WTC11 (cell line): Measurements from ENCODE around the gene OPA1. TPM values are rescaled to one million over a fixed set of nuclear protein-coding genes. Genes with fewer than 3 reads are reported as not detected.
A peak's percentile ranks its signal among the peaks of the same experiment; 100 is the strongest.

Experiments used
- ATAC-seq: fragments of 200-7000 bp; cut with Tn5 transposase; 2 replicates; pipeline ENCODE4 v1.10.0; 2021; ENCODE audit warnings: mild to moderate bottlenecking, moderate library complexity
- CTCF ChIA-PET: fragments of 300-600 bp; sonication (Branson Sonifier 250); formaldehyde crosslinking; loops from one replicate; lab custom pipeline; 2021; ENCODE audit warnings: antibody characterized with exemption; lab: Charles Lee
- POLR2A ChIA-PET: fragments of 350-600 bp; sonication (Branson Sonifier 250); formaldehyde crosslinking; loops from one replicate; lab custom pipeline; 2021; ENCODE audit warnings: antibody characterized with exemption; lab: Charles Lee
- DNase-seq: peaks from one replicate; pipeline ENCODE4 v3.0.0; 2021; ENCODE audit warnings: low spot score
- H3K27ac Mint-ChIP-seq: 2 replicates; pipeline ENCODE4 v1.8.0; 2021; ENCODE audit warnings: mixed read lengths
- H3K27me3 Mint-ChIP-seq: 2 replicates; pipeline ENCODE4 v1.8.0; 2021; ENCODE audit warnings: low read depth, mild to moderate bottlenecking, moderate library complexity, mixed read lengths
- H3K36me3 Mint-ChIP-seq: 2 replicates; pipeline ENCODE4 v1.8.0; 2021; ENCODE audit warnings: mixed read lengths
- H3K4me1 Mint-ChIP-seq: 2 replicates; pipeline ENCODE4 v1.8.0; 2022; ENCODE audit warnings: mixed read lengths
- H3K4me3 Mint-ChIP-seq: 2 replicates; pipeline ENCODE4 v1.8.0; 2021; ENCODE audit warnings: mild to moderate bottlenecking, moderate library complexity, mixed read lengths
- H3K9me3 Mint-ChIP-seq: 2 replicates; pipeline ENCODE4 v1.8.0; 2021; ENCODE audit warnings: mixed read lengths
- ETV6 ChIP-seq: sonication (generic); formaldehyde crosslinking; IDR thresholded peaks from 2 replicates; pipeline ENCODE4 v1.8.1; 2022; ENCODE audit warnings: mild to moderate bottlenecking, missing genetic modification reagents
- GABPB1 ChIP-seq: sonication (generic); formaldehyde crosslinking; IDR thresholded peaks from 2 replicates; pipeline ENCODE4 v1.8.1; 2023; ENCODE audit warnings: mild to moderate bottlenecking, missing genetic modification reagents
- HMGXB4 ChIP-seq: sonication (generic); formaldehyde crosslinking; IDR thresholded peaks from 2 replicates; pipeline ENCODE4 v1.8.1; 2023; ENCODE audit warnings: mild to moderate bottlenecking, moderate library complexity, missing genetic modification reagents
- MXD4 ChIP-seq: fragments of 250-450 bp; sonication (Bioruptor Pico); IDR thresholded peaks from 2 replicates; pipeline ENCODE4 v1.8.0; 2021; ENCODE audit warnings: mild to moderate bottlenecking, moderate library complexity, borderline replicate concordance
- MYBL2 ChIP-seq: sonication (generic); formaldehyde crosslinking; IDR thresholded peaks from 2 replicates; pipeline ENCODE4 v1.8.1; 2023; ENCODE audit warnings: mild to moderate bottlenecking, moderate library complexity, missing genetic modification reagents
- SP1 ChIP-seq: sonication (generic); formaldehyde crosslinking; conservative IDR thresholded peaks from 2 replicates; pipeline ENCODE4 v1.8.1; 2022; ENCODE audit warnings: missing genetic modification reagents
- ZNF219 ChIP-seq: sonication (generic); formaldehyde crosslinking; IDR thresholded peaks from 2 replicates; pipeline ENCODE4 v1.8.0; 2023; ENCODE audit warnings: missing genetic modification reagents, mild to moderate bottlenecking, borderline replicate concordance
- ZNF232 ChIP-seq: sonication (generic); formaldehyde crosslinking; IDR thresholded peaks from 2 replicates; pipeline ENCODE4 v1.8.0; 2022; ENCODE audit warnings: mild to moderate bottlenecking, missing genetic modification reagents
- ZNF317 ChIP-seq: sonication (generic); formaldehyde crosslinking; IDR thresholded peaks from 2 replicates; pipeline ENCODE4 v1.8.1; 2023; ENCODE audit warnings: low read depth, mild to moderate bottlenecking, moderate library complexity, missing genetic modification reagents, borderline replicate concordance
- total RNA-seq: library from RNA; stranded (reverse); gene quantifications from 3 replicates; pipeline ENCODE4 v1.2.3, GENCODE V29; 2021
- TF ChIP-seq, protein P1 (sequence below): fragments of 250-450 bp; sonication (Bioruptor Pico); IDR thresholded peaks from 2 replicates; pipeline ENCODE4 v1.9.0; 2021; ENCODE audit warnings: mild to moderate bottlenecking, borderline replicate concordance
- TF ChIP-seq, protein P2 (sequence below): fragments of 200-600 bp; IDR thresholded peaks from 2 replicates; pipeline ENCODE4 v1.8.0; 2022; ENCODE audit warnings: antibody characterized with exemption
- TF ChIP-seq, protein P3 (sequence below): sonication (generic); formaldehyde crosslinking; conservative IDR thresholded peaks from 2 replicates; pipeline ENCODE4 v1.8.1; 2022; ENCODE audit warnings: mild to moderate bottlenecking, missing genetic modification reagents

The OPA1 gene
- total RNA-seq, 1 experiment from 2014 or later = 84.7 TPM

- TF ChIP-seq, protein P1, sequence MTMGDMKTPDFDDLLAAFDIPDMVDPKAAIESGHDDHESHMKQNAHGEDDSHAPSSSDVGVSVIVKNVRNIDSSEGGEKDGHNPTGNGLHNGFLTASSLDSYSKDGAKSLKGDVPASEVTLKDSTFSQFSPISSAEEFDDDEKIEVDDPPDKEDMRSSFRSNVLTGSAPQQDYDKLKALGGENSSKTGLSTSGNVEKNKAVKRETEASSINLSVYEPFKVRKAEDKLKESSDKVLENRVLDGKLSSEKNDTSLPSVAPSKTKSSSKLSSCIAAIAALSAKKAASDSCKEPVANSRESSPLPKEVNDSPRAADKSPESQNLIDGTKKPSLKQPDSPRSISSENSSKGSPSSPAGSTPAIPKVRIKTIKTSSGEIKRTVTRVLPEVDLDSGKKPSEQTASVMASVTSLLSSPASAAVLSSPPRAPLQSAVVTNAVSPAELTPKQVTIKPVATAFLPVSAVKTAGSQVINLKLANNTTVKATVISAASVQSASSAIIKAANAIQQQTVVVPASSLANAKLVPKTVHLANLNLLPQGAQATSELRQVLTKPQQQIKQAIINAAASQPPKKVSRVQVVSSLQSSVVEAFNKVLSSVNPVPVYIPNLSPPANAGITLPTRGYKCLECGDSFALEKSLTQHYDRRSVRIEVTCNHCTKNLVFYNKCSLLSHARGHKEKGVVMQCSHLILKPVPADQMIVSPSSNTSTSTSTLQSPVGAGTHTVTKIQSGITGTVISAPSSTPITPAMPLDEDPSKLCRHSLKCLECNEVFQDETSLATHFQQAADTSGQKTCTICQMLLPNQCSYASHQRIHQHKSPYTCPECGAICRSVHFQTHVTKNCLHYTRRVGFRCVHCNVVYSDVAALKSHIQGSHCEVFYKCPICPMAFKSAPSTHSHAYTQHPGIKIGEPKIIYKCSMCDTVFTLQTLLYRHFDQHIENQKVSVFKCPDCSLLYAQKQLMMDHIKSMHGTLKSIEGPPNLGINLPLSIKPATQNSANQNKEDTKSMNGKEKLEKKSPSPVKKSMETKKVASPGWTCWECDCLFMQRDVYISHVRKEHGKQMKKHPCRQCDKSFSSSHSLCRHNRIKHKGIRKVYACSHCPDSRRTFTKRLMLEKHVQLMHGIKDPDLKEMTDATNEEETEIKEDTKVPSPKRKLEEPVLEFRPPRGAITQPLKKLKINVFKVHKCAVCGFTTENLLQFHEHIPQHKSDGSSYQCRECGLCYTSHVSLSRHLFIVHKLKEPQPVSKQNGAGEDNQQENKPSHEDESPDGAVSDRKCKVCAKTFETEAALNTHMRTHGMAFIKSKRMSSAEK (CRISPR knock-in tag) = no peak
- TF ChIP-seq HMGXB4 (CRISPR knock-in tag) (no peak), ETV6 (CRISPR knock-in tag) (no peak)
Observed at GRCh38 chr3:193708270-193708669, 115.3 kb downstream of the OPA1 start (continued).

- Mint-ChIP-seq H3K9me3 (peaks cover 21% of the 10 kb centered on the region), H3K27me3 (peaks cover 10% of the 10 kb centered on the region), H3K4me3 (no peak overlapping the region), H3K27ac (no peak overlapping the region), H3K4me1 (peaks cover 16% of the 10 kb centered on the region), H3K36me3 (peaks cover 20% of the 10 kb centered on the region)
- ChIA-PET POLR2A (no interaction called here), CTCF (interaction anchor here (0.8 to 1.4 kb wide), 3 partner anchors 45 to 605 kb away, joined by 3 to 7 read pairs (median 6); no protein-coding TSS in a partner anchor)
- TF ChIP-seq MXD4 (no peak), HMGXB4 (CRISPR knock-in tag) (peak; percentile 23; the same call in 1 of the 2 replicates)
- TF ChIP-seq, protein P2, sequence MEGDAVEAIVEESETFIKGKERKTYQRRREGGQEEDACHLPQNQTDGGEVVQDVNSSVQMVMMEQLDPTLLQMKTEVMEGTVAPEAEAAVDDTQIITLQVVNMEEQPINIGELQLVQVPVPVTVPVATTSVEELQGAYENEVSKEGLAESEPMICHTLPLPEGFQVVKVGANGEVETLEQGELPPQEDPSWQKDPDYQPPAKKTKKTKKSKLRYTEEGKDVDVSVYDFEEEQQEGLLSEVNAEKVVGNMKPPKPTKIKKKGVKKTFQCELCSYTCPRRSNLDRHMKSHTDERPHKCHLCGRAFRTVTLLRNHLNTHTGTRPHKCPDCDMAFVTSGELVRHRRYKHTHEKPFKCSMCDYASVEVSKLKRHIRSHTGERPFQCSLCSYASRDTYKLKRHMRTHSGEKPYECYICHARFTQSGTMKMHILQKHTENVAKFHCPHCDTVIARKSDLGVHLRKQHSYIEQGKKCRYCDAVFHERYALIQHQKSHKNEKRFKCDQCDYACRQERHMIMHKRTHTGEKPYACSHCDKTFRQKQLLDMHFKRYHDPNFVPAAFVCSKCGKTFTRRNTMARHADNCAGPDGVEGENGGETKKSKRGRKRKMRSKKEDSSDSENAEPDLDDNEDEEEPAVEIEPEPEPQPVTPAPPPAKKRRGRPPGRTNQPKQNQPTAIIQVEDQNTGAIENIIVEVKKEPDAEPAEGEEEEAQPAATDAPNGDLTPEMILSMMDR = no peak
- DNase-seq = no peak
- ATAC-seq = peak; percentile 71
Observed at GRCh38 chr3:193710286-193711165, 117.5 kb downstream of the OPA1 start.

DNA sequence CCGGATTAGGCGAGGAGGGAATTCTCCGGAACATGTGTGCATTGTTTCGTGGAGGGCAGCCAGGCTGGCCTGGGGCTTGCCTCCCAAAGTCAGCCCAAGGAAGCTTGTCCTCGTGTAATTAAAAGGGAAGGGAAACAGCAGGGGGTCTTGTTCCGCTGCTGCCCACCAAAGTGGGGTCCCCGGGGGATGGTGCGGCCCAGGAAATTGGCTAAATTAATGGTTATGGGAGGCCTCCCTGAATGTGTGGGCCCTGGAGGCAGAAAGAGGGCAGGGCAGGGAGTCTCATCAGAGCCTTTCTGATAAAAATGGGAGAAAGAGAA is 118.1 kb downstream of the OPA1 start:
- H3K4me3 Mint-ChIP-seq = no peak overlapping the region
- ChIA-PET CTCF (interaction anchor here (0.8 to 1.4 kb wide), 3 partner anchors 46 to 605 kb away, joined by 3 to 7 read pairs (median 6); no protein-coding TSS in a partner anchor), POLR2A (no interaction called here)
- H3K4me1 Mint-ChIP-seq = peaks cover 16% of the 10 kb centered on the region
- H3K27ac Mint-ChIP-seq = no peak overlapping the region
- peaks cover 27% of the 10 kb centered on the region for H3K9me3 Mint-ChIP-seq
- peak; percentile 61 for ATAC-seq
- H3K36me3 Mint-ChIP-seq = peaks cover 26% of the 10 kb centered on the region
- peaks cover 11% of the 10 kb centered on the region for H3K27me3 Mint-ChIP-seq
- TF ChIP-seq MYBL2 (CRISPR knock-in tag) (0 out of 2 replicates have a peak, but pooled peaks have one; percentile 26), ZNF219 (CRISPR knock-in tag) (no peak)
- TF ChIP-seq, all 79 proteins: peak for 1
- DNase-seq = no peak

- Mint-ChIP-seq H3K9me3 (peaks cover 31% of the 10 kb centered on the region), H3K4me3 (no peak overlapping the region), H3K27ac (no peak overlapping the region), H3K27me3 (peaks cover 11% of the 10 kb centered on the region), H3K4me1 (peaks cover 16% of the 10 kb centered on the region), H3K36me3 (peaks cover 31% of the 10 kb centered on the region)
- ATAC-seq (peak; percentile 24), DNase-seq (no peak)
- ChIA-PET CTCF (interaction anchor here (0.8 to 1.4 kb wide), 2 partner anchors 69 to 604 kb away, joined by 3 to 7 read pairs; no protein-coding TSS in a partner anchor), POLR2A (no interaction called here)
- TF ChIP-seq GABPB1 (CRISPR knock-in tag) (peak; percentile 82), ZNF232 (CRISPR knock-in tag) (no peak), ZNF317 (CRISPR knock-in tag) (no peak), SP1 (CRISPR knock-in tag) (no peak), MYBL2 (CRISPR knock-in tag) (0 out of 2 replicates have a peak, but pooled peaks have one; percentile 13)
- TF ChIP-seq, protein P1 (CRISPR knock-in tag) = no peak
- TF ChIP-seq, protein P3, sequence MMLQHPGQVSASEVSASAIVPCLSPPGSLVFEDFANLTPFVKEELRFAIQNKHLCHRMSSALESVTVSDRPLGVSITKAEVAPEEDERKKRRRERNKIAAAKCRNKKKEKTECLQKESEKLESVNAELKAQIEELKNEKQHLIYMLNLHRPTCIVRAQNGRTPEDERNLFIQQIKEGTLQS (CRISPR knock-in tag) = no peak
Observed at GRCh38 chr3:193711523-193711963, 118.5 kb downstream of the OPA1 start.
